COLO668 (cell line): Measurements from ENCODE around the gene MCF2L2.
"Not testable (repeated sequence)": the region's sequence is repeated elsewhere in the genome, so short reads cannot be mapped to it uniquely, and the experiment has no call there.

ENCODE experiments used
- DNase-seq: peaks from one replicate; lab custom pipeline; 2025; ENCODE audit not compliant: unreplicated experiment; lab: John Stamatoyannopoulos, UW

Gene MCF2L2

GRCh38 chr3:183428447-183429211 is at the start of gene MCF2L2:
MCF2L2 (minus strand) TSS chr3:183428619; CDS start chr3:183427977, 642 bp downstream.
- peak; percentile 75 for DNase-seq

GRCh38 chr3:183477801-183478456 is 49.5 kb upstream of the MCF2L2 start:
- DNase-seq, result no peak

- not testable (repeated sequence) for DNase-seq
These were observed 47.3 kb upstream of the MCF2L2 start for GRCh38 chr3:183475764-183476162.

- no peak for DNase-seq
These were observed 46.8 kb upstream of the MCF2L2 start for GRCh38 chr3:183475016-183475763.

GRCh38 chr3:183473969-183474368 is 45.5 kb upstream of the MCF2L2 start:
- DNase-seq, result no peak

- no peak for DNase-seq
These were observed 43.7 kb upstream of the MCF2L2 start for GRCh38 chr3:183472155-183472554.

- DNase-seq, result no peak
These were observed 40.0 kb upstream of the MCF2L2 start for GRCh38 chr3:183468424-183468823.

- DNase-seq, result no peak
These were observed 38.2 kb upstream of the MCF2L2 start for GRCh38 chr3:183466575-183466974.

GRCh38 chr3:183465710-183466109 is 37.3 kb upstream of the MCF2L2 start:
- not testable (repeated sequence) for DNase-seq

- no peak for DNase-seq
These were observed 36.1 kb upstream of the MCF2L2 start for GRCh38 chr3:183464480-183464879.

GRCh38 chr3:183460081-183461055 is 31.9 kb upstream of the MCF2L2 start:
- no peak for DNase-seq

GRCh38 chr3:183455089-183455488 is 26.7 kb upstream of the MCF2L2 start:
- DNase-seq, result no peak

GRCh38 chr3:183454064-183454463 is 25.6 kb upstream of the MCF2L2 start:
- DNase-seq, result no peak

GRCh38 chr3:183449791-183450190 is 21.4 kb upstream of the MCF2L2 start:
- no peak for DNase-seq

- no peak for DNase-seq
These were observed 21.0 kb upstream of the MCF2L2 start for GRCh38 chr3:183449391-183449790.

- no peak for DNase-seq
These were observed 20.1 kb upstream of the MCF2L2 start for GRCh38 chr3:183448369-183449128.

- peak; percentile 84 for DNase-seq
These were observed 19.0 kb upstream of the MCF2L2 start for GRCh38 chr3:183447206-183448001.

- no peak for DNase-seq
These were observed 18.4 kb upstream of the MCF2L2 start for GRCh38 chr3:183446838-183447205.

GRCh38 chr3:183444748-183445147 is 16.3 kb upstream of the MCF2L2 start:
- DNase-seq, result no peak
